Measurements from ENCODE around the gene GLE1.

GRCh38 chr9:128495296-128495695, 9.2 kb upstream of the GLE1 start:
- TF ChIP-seq CTCF (IDR thresholded peaks at IDR 0.05 in 2 of 3, conservative IDR thresholded peaks at IDR 0.05 in 1 of 3; ENCODE audit: borderline replicate concordance in 1 of 3, insufficient read depth in 1 of 3, low read depth in 2 of 3, low read length in 2 of 3) (no peak), ELF1 (IDR thresholded peaks at IDR 0.05; ENCODE audit: borderline replicate concordance, low read depth) (no peak), TCF7L2 (IDR thresholded peaks at IDR 0.05; ENCODE audit: borderline replicate concordance, extremely low read depth, insufficient read depth, insufficient read length) (no peak), ATF3 (IDR thresholded peaks at IDR 0.05) (no peak), POLR2A (IDR thresholded peaks at IDR 0.05; ENCODE audit: borderline replicate concordance, extremely low read depth, insufficient read depth, insufficient read length) (no peak), REST (IDR thresholded peaks at IDR 0.05; ENCODE audit: low read depth) (no peak), POLR2AphosphoS5 (IDR thresholded peaks at IDR 0.05; ENCODE audit: low read depth, low read length) (no peak), EZH2 (IDR thresholded peaks at IDR 0.05) (no peak)
